SIG-M5 treated with dmso at 0.1 percent for 504 hours (cell line): ENCODE results near the gene FRK.

Source experiments
- DNase-seq: peaks from one replicate; lab custom pipeline; 2025; ENCODE audit not compliant: unreplicated experiment; lab: John Stamatoyannopoulos, UW

Gene FRK

DNA sequence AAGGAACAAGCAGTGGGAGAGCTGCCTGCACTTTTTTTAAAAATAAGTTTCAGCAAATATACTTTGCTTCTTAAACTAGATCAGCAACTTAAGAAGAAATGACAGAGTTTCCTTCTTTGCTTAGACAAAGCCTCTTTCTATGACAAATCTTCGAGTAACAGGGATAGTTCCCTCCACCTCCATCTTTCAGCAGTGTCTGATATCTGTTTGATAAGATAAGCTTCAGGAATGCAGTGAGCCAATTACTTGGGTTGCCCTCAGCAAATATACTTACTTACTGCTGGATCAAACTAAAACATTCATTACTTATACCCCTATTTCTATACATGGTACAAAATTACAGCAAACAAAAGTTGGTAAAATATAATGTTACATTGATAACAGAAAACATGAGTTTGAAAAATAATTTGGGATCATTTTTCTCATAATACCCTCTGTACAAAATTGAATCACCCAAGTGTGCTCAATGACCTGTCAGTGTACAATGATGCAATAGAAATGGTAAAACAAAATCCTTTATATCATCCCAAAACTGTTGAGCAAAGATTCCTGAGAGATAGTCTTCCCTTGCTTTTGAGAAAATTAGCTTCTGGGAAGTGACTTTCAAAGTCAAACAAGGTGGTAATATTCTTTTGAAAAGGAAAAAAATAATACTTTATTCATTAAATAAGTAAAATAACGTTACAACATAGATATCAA is 24.5 kb downstream of the FRK start:
- no peak for DNase-seq

- no peak for DNase-seq
Measured at GRCh38 chr6:116035616-116036015, 25.1 kb downstream of the FRK start.

DNA sequence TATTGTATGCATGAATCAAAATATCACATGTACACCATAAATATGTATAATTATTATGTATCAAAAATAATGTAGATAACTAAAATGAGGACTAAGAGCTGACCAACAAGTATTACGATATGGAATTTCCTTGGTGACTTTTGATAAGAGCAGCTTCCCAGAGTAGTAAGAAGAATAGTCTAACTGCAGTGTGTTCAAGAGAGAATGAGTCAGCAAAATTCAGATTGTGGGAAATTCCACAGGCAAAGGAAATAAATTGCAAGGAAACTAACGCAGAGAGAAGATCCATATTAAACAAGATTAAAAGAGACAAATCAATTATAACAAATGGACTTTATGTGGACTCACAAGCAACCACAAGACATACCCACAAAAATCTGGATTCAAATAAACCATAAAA is 26.4 kb downstream of the FRK start:
- no peak for DNase-seq

DNA sequence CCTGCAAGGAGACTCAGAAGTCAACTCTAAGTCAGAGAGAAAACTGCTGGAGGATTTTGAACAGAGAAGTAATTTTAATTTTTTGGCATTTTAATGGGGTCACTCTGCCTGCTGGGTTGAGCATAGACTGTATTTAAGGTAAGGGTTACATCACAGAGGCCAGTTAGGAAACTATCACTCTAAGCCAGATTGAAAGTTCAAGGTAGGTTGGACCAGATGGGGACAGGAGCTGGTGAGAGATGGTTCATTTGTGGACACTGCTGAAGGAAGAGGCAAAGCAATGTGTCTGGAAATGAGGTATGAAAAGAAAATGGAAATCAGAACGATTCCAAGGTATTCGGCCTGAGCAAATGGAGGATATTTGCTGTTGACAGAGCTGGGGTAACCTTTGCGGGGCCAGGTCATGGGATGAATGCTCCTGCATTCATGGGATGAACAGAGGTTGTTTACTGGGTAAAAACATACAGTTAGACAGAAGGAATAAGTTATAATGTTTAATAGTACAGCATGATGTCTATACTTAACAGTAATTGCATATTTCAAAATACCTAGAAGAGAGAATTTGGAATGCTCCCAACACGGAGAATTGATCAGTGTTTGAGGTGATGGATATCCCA is 26.9 kb downstream of the FRK start:
- DNase-seq = no peak

DNA sequence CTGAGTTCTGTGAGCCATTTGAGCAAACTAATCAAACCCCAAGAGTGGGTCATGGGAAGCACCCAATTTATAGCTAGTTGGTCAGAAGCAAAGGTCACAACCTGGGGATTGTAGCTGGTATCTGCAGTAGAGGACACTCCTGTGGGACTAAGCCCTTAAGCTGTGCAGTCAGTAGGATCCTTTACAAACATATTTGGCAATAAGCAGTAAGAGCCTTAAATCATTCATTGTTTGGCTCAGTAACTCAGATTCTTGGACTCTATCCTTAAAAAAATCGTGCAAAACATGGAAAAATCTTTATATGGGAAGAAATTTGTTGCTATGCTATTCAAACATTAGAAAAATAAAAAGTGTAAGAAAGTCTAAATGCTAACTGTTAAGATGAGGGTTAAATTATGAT is 29.9 kb downstream of the FRK start:
- no peak for DNase-seq

GRCh38 chr6:116029535-116029934 is 31.2 kb downstream of the FRK start:
- DNase-seq = no peak

- DNase-seq = no peak
Measured at GRCh38 chr6:116028233-116028632, 32.5 kb downstream of the FRK start.

DNA sequence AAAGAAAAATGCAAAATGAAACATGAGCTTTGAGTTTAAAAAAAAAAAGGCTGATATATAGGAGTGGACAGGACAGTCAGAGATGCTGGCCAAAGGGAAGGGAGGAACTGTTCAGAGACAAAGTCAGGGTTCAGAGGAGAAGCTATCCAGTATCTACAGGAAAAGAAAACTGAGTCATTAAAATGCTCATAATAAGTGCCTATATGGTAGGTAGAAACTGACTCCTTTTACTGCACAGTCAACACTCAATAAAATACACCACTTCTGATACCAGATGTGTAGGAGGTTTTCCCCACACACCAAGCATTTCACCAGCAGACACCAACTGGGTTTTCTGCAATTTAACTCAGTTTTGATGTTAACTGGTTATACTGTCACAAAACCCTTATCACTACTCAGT is 32.9 kb downstream of the FRK start:
- DNase-seq = no peak

- DNase-seq = no peak
Measured at GRCh38 chr6:116025405-116025804, 35.3 kb downstream of the FRK start.

- no peak for DNase-seq
Measured at GRCh38 chr6:116022841-116023445, 37.7 kb downstream of the FRK start.

DNA sequence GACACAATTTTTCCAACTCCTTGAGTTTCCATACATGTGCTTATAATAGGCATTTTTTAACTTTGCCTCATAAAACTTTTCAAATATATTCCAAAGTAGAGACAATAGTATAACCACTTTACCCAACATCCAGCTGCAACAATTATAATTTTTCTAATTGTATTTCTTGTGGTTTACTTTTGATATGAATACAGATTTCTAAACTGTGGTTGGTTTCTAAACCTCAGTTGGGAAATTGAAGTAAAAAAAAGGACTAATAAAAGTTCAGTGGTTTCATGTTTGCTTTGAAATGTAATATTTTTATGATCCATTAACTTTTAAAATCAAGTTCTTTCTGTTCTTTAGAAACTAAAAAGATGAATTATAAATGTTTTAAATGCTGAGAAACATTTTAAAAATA is 40.0 kb downstream of the FRK start:
- no peak for DNase-seq

DNA sequence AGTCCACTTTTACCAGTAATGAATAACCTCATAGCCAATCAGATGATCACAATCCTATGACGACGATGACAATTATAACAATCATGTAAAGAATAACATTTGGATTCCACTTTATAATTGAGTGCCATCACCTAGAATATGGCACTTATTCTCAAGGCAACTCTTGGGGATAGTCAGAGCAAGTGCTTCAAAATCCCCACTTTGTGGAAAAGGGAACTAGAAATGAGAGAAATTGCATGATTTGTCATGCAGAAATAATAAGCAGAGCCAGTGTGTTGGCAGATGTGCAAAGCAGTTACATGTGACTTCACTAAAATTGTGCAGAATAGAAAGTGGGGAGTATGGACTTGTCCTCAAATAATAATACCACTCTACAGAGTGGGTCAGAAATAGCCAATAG is 41.3 kb downstream of the FRK start:
- no peak for DNase-seq

DNA sequence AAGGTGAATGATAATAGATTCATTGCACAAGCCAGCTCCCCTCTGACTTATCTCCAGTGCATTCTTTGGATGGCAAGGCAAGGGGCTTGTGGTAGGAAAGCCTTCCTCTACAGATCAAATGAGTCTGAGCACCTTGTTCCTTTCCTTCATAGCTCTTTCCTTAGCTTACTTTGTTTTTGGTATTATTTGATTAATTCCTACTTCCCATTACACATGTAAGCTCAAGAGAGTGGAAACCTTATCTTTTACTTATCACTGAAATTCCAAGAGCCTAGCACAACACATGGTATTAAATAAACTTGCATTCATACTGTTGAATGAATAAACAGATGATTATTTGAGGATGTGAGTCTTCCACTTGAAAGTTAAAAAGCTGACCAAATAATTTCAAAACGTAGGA is 41.7 kb downstream of the FRK start:
- DNase-seq = no peak

GRCh38 chr6:116017546-116018295 is 43.0 kb downstream of the FRK start:
- no peak for DNase-seq

DNA sequence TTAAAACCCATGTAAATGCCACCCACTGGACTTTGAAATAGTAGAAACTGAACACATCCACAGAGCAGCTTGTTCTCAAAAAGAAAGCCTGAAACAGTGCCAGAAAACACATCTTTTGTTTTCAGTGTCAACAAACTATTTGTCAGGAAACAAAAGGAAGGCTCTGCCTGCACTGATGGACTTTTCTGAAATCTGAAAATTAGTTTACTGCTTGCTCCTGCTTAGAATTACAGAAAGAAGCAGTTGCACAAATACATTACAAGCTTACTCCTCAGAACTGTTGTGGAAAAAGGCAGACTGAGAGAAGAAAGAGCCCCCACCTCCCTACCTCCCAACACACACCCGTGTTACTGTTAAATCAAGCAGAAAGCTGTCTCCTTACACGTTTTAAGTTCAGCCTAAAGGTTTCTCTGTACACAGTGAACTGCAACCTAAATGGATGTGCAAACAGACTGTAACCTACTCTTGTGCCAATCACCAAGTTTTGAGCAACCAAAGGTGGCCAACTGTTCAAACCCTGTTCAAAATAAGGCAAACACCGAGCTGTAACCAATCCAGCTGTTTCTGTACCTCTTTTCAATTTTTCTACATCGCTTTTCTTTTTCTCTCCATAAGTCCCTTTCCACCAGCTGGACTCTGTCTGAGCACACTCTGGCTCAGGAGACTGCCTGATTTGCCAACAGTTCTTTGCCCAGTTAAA is 43.7 kb downstream of the FRK start:
- no peak for DNase-seq

DNA sequence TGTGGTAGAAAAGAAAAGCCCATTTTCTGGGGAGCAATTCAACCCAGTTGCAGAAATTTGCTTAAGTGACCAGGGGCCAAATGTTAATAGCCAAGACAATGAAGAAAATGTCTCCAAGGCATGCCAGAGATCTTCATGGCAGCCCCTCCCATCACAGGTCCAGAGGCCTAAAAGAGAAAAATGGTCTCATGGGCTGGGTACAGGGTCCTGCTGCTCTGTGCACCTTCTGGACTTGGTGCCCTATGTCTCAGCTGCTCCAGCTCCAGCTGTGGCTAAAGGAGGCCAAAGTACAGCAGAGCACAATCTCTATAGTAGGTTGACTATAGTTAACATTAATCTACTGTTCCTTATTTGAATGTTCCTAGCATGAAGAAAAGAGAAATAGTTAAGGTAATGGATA is 44.7 kb downstream of the FRK start:
- no peak for DNase-seq

GRCh38 chr6:116015561-116015960 is 45.1 kb downstream of the FRK start:
- no peak for DNase-seq

- no peak for DNase-seq
Measured at GRCh38 chr6:116012951-116013350, 47.7 kb downstream of the FRK start.

- no peak for DNase-seq
Measured at GRCh38 chr6:116012471-116012949, 48.2 kb downstream of the FRK start.

DNA sequence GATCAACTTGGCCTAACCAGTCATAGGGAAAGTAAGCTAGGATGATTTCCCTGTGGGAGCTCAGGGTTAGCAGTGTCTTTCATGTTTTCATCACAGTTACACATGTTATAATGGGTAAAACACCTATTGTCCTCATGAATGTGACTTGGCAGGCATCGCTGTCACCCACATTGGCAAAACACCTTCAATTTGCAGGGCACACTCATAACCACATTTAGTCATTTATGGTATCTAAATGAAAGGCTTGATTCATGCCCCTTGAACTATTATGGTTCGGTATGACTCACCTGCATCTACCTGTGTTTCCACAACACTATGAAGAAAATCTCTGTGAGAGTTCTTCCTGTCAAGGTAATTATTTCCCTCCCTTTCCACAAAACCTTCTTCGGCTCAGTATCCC is 49.2 kb downstream of the FRK start:
- DNase-seq = no peak

DNA sequence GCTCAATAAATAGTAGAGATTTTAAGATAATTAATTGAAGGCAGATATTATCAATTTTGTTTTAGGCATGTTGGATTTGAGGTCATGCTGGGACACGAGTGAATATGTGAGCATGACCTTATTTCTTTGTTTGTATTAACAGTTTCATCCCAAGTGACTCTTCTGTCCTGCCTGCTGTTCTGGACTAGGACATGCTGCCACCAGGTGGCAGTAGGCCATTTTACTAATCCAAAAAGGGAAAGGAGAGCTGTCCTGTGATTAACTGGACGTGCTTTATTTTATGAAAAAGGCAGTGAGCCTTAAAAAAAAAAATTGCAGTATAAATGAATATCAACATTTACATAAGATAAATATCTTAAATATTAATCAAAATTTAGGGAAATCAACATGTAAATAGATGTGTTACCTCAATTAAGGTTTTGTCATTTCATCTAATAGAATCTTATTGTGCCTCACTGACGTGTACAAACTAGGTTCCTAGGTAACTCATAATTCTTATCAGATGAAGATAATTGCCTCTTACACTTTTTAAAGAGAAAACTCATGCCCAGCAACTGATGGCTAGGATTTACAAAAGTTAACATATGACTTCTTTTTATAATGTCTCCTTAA is 49.8 kb downstream of the FRK start:
- DNase-seq = peak; percentile 27
